DND-41 (cell line): ENCODE measurements around the gene ARHGAP24.

Source experiments
- ATAC-seq: fragments of 200-7000 bp; cut with Tn5 transposase; 3 replicates; pipeline ENCODE4 v1.9.1; 2021; ENCODE audit warnings: low read depth; ENCODE audit not compliant: insufficient read depth
- DNase-seq: peaks from one replicate; pipeline ENCODE4 v3.0.0-alpha.2; 2020
- H2AFZ ChIP-seq: 2 replicates; pipeline ENCODE4 v1.6.0; 2012; ENCODE audit warnings: low read depth, low read length
- H3K27ac ChIP-seq: 2 replicates; pipeline ENCODE4 v1.5.1; 2012; ENCODE audit warnings: low read length, inconsistent platforms
- H3K27me3 ChIP-seq: fragments of 200-600 bp; sonication (generic); 2 replicates; pipeline ENCODE4 v1.6.0; 2012; ENCODE audit warnings: low read length, mild to moderate bottlenecking, inconsistent platforms; ENCODE audit not compliant: insufficient read depth, poor library complexity
- H3K36me3 ChIP-seq: 2 replicates; pipeline ENCODE4 v1.5.1; 2012; ENCODE audit warnings: low read length, inconsistent platforms; ENCODE audit not compliant: insufficient read depth
- H3K4me1 ChIP-seq: 2 replicates; pipeline ENCODE4 v1.5.1; 2012; ENCODE audit warnings: mild to moderate bottlenecking, low read length; ENCODE audit not compliant: insufficient read depth
- H3K4me2 ChIP-seq: 2 replicates; pipeline ENCODE4 v1.6.0; 2012; ENCODE audit warnings: mild to moderate bottlenecking, moderate library complexity, low read length, inconsistent platforms; ENCODE audit not compliant: insufficient read depth
- H3K4me3 ChIP-seq, 2 experiments: fragments of 200-600 bp in 1 of 2; shearing (Covaris generic) in 1 of 2; 2 replicates each; pipeline ENCODE4 v1.5.1; 2012 to 2016; ENCODE audit warnings: inconsistent platforms in 2 of 2, low read length in 2 of 2, mild to moderate bottlenecking in 2 of 2, low read depth in 1 of 2, moderate library complexity in 1 of 2
- H3K79me2 ChIP-seq: 2 replicates; pipeline ENCODE4 v1.6.0; 2012; ENCODE audit warnings: low read length, inconsistent platforms; ENCODE audit not compliant: insufficient read depth
- H3K9ac ChIP-seq: 2 replicates; pipeline ENCODE4 v1.6.0; 2012; ENCODE audit warnings: low read depth, mild to moderate bottlenecking, inconsistent platforms, low read length, moderate library complexity
- H3K9me3 ChIP-seq: 2 replicates; pipeline ENCODE4 v1.5.1; 2012; ENCODE audit warnings: low read length, moderate library complexity, mild to moderate bottlenecking, inconsistent platforms; ENCODE audit not compliant: insufficient read depth, severe bottlenecking
- H4K20me1 ChIP-seq: 2 replicates; pipeline ENCODE4 v1.6.0; 2012; ENCODE audit warnings: low read length; ENCODE audit not compliant: insufficient read depth
- EZH2 ChIP-seq: IDR thresholded peaks from 3 replicates; pipeline ENCODE4 v1.6.1; 2012; ENCODE audit warnings: borderline replicate concordance, low read depth, mild to moderate bottlenecking, moderate library complexity, low read length, inconsistent platforms; ENCODE audit not compliant: severe bottlenecking
- TF ChIP-seq, protein P1 (sequence below): IDR thresholded peaks from 2 replicates; pipeline ENCODE4 v1.5.1; 2012; ENCODE audit warnings: borderline replicate concordance, low read length, moderate library complexity, mild to moderate bottlenecking; ENCODE audit not compliant: poor library complexity, severe bottlenecking; ENCODE audit errors: extremely low read depth

The ARHGAP24 gene

GRCh38 chr4:85928775-85929591, 454.0 kb downstream of the ARHGAP24 start:
- ATAC-seq, result no peak

GRCh38 chr4:85929961-85930665, 455.2 kb downstream of the ARHGAP24 start:
- Histone ChIP-seq H3K27ac (peak overlapping the region; percentile 68), H3K27me3 (no peaks in the 10 kb centered on the region), H3K79me2 (no peaks in the 10 kb centered on the region), H3K36me3 (no peaks in the 10 kb centered on the region), H4K20me1 (no peaks in the 10 kb centered on the region), H3K9me3 (no peaks in the 10 kb centered on the region), H2AFZ (no peak overlapping the region), H3K4me3 (peak overlapping the region in 1 of 2 experiments; percentile 49; a peak in 2 of 4 replicates), H3K9ac (peak overlapping the region; percentile 21), H3K4me1 (peaks cover 71% of the 10 kb centered on the region), H3K4me2 (peak overlapping the region; percentile 70)
- TF ChIP-seq, protein P1, sequence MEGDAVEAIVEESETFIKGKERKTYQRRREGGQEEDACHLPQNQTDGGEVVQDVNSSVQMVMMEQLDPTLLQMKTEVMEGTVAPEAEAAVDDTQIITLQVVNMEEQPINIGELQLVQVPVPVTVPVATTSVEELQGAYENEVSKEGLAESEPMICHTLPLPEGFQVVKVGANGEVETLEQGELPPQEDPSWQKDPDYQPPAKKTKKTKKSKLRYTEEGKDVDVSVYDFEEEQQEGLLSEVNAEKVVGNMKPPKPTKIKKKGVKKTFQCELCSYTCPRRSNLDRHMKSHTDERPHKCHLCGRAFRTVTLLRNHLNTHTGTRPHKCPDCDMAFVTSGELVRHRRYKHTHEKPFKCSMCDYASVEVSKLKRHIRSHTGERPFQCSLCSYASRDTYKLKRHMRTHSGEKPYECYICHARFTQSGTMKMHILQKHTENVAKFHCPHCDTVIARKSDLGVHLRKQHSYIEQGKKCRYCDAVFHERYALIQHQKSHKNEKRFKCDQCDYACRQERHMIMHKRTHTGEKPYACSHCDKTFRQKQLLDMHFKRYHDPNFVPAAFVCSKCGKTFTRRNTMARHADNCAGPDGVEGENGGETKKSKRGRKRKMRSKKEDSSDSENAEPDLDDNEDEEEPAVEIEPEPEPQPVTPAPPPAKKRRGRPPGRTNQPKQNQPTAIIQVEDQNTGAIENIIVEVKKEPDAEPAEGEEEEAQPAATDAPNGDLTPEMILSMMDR, result no peak
- ATAC-seq (peak; percentile 96), DNase-seq (peak; percentile 92)

More at GRCh38 chr4:85928775-85929591, 454.0 kb downstream of the ARHGAP24 start:
- Histone ChIP-seq H3K9me3 (no peaks in the 10 kb centered on the region), H3K36me3 (no peaks in the 10 kb centered on the region), H3K4me2 (peak overlapping the region; percentile 70), H3K9ac (0 out of 2 replicates have a peak overlapping the region, but pooled peaks have one; percentile 8), H3K4me1 (peaks cover 67% of the 10 kb centered on the region), H4K20me1 (no peaks in the 10 kb centered on the region), H3K27me3 (no peaks in the 10 kb centered on the region), H3K4me3 (peak overlapping the region in 1 of 2 experiments; percentile 7; a peak in 1 of 4 replicates), H3K27ac (peak overlapping the region; percentile 73), H2AFZ (no peak overlapping the region), H3K79me2 (no peaks in the 10 kb centered on the region)
- TF ChIP-seq EZH2, result no peak
- TF ChIP-seq, protein P1, result no peak
- DNase-seq, result no peak

- DNase-seq (peak; percentile 77), ATAC-seq (peak; percentile 62)
- Histone ChIP-seq H3K4me1 (peaks cover 61% of the 10 kb centered on the region), H3K36me3 (no peaks in the 10 kb centered on the region), H3K27me3 (no peaks in the 10 kb centered on the region), H3K9ac (peak overlapping the region; percentile 10; the same call in 1 of the 2 replicates), H3K9me3 (no peaks in the 10 kb centered on the region), H4K20me1 (no peaks in the 10 kb centered on the region), H3K4me3 (peak overlapping the region in 1 of 2 experiments; percentile 2; a peak in 1 of 4 replicates), H3K27ac (peak overlapping the region; percentile 23), H3K4me2 (peak overlapping the region; percentile 46), H3K79me2 (no peaks in the 10 kb centered on the region), H2AFZ (peak overlapping the region; percentile 38; the same call in 1 of the 2 replicates)
- TF ChIP-seq EZH2, result no peak
- TF ChIP-seq, protein P1, result no peak
Observed at GRCh38 chr4:85932500-85933290, 457.7 kb downstream of the ARHGAP24 start.
